WTC11 (cell line): Measurements from ENCODE around the gene PPP1R12B. TPM values are rescaled to one million over a fixed set of nuclear protein-coding genes. Genes with fewer than 3 reads are reported as not detected.

Source experiments
- ATAC-seq: fragments of 200-7000 bp; cut with Tn5 transposase; 2 replicates; pipeline ENCODE4 v1.10.0; 2021; ENCODE audit warnings: mild to moderate bottlenecking, moderate library complexity
- CTCF ChIA-PET: fragments of 300-600 bp; sonication (Branson Sonifier 250); formaldehyde crosslinking; loops from one replicate; lab custom pipeline; 2021; ENCODE audit warnings: antibody characterized with exemption; lab: Charles Lee
- POLR2A ChIA-PET: fragments of 350-600 bp; sonication (Branson Sonifier 250); formaldehyde crosslinking; loops from one replicate; lab custom pipeline; 2021; ENCODE audit warnings: antibody characterized with exemption; lab: Charles Lee
- DNase-seq: peaks from one replicate; pipeline ENCODE4 v3.0.0; 2021; ENCODE audit warnings: low spot score
- H3K27ac Mint-ChIP-seq: 2 replicates; pipeline ENCODE4 v1.8.0; 2021; ENCODE audit warnings: mixed read lengths
- H3K27me3 Mint-ChIP-seq: 2 replicates; pipeline ENCODE4 v1.8.0; 2021; ENCODE audit warnings: low read depth, mild to moderate bottlenecking, moderate library complexity, mixed read lengths
- H3K36me3 Mint-ChIP-seq: 2 replicates; pipeline ENCODE4 v1.8.0; 2021; ENCODE audit warnings: mixed read lengths
- H3K4me1 Mint-ChIP-seq: 2 replicates; pipeline ENCODE4 v1.8.0; 2022; ENCODE audit warnings: mixed read lengths
- H3K4me3 Mint-ChIP-seq: 2 replicates; pipeline ENCODE4 v1.8.0; 2021; ENCODE audit warnings: mild to moderate bottlenecking, moderate library complexity, mixed read lengths
- H3K9me3 Mint-ChIP-seq: 2 replicates; pipeline ENCODE4 v1.8.0; 2021; ENCODE audit warnings: mixed read lengths
- ATF1 ChIP-seq: sonication (generic); formaldehyde crosslinking; IDR thresholded peaks from 2 replicates; pipeline ENCODE4 v1.8.1; 2023; ENCODE audit warnings: mild to moderate bottlenecking, moderate library complexity, missing genetic modification reagents
- ATF6 ChIP-seq: sonication (generic); formaldehyde crosslinking; IDR thresholded peaks from 2 replicates; pipeline ENCODE4 v1.8.1; 2023; ENCODE audit warnings: mild to moderate bottlenecking, missing genetic modification reagents
- CREM ChIP-seq: sonication (generic); formaldehyde crosslinking; IDR thresholded peaks from 2 replicates; pipeline ENCODE4 v1.8.1; 2022; ENCODE audit warnings: mild to moderate bottlenecking, missing genetic modification reagents, moderate library complexity
- FOXP1 ChIP-seq: sonication (generic); formaldehyde crosslinking; IDR thresholded peaks from 2 replicates; pipeline ENCODE4 v1.8.0; 2022; ENCODE audit warnings: missing genetic modification reagents, mild to moderate bottlenecking, moderate library complexity, borderline replicate concordance
- HMGA2 ChIP-seq: fragments of 250-450 bp; sonication (Bioruptor Pico); IDR thresholded peaks from 2 replicates; pipeline ENCODE4 v1.4.0; 2021; ENCODE audit warnings: mild to moderate bottlenecking, moderate library complexity
- IRF1 ChIP-seq: sonication (generic); formaldehyde crosslinking; IDR thresholded peaks from 2 replicates; pipeline ENCODE4 v1.8.0; 2023; ENCODE audit warnings: missing genetic modification reagents
- KAT7 ChIP-seq: sonication (generic); formaldehyde crosslinking; IDR thresholded peaks from 2 replicates; pipeline ENCODE4 v1.8.1; 2023; ENCODE audit warnings: missing genetic modification reagents, mild to moderate bottlenecking, borderline replicate concordance
- PRRX2 ChIP-seq: fragments of 250-450 bp; sonication (Bioruptor Pico); IDR thresholded peaks from 2 replicates; pipeline ENCODE4 v1.8.0; 2021; ENCODE audit warnings: mild to moderate bottlenecking
- TCF7 ChIP-seq: sonication (generic); formaldehyde crosslinking; IDR thresholded peaks from 2 replicates; pipeline ENCODE4 v1.8.0; 2022; ENCODE audit warnings: mild to moderate bottlenecking, low read depth, missing genetic modification reagents, moderate library complexity
- ZBTB21 ChIP-seq: sonication (generic); formaldehyde crosslinking; IDR thresholded peaks from 2 replicates; pipeline ENCODE4 v1.8.1; 2023; ENCODE audit warnings: mild to moderate bottlenecking, missing genetic modification reagents, borderline replicate concordance
- ZNF121 ChIP-seq: sonication (generic); formaldehyde crosslinking; IDR thresholded peaks from 2 replicates; pipeline ENCODE4 v1.8.0; 2023; ENCODE audit warnings: missing genetic modification reagents
- ZNF396 ChIP-seq: fragments of 250-450 bp; sonication (Bioruptor Pico); IDR thresholded peaks from 2 replicates; pipeline ENCODE4 v1.8.0; 2021; ENCODE audit warnings: mild to moderate bottlenecking, moderate library complexity, borderline replicate concordance
- ZNF416 ChIP-seq: fragments of 250-450 bp; sonication (Bioruptor Pico); IDR thresholded peaks from 2 replicates; pipeline ENCODE4 v1.9.0; 2021; ENCODE audit warnings: mild to moderate bottlenecking, inconsistent platforms
- total RNA-seq: library from RNA; stranded (reverse); gene quantifications from 3 replicates; pipeline ENCODE4 v1.2.3, GENCODE V29; 2021
- TF ChIP-seq, protein P1 (sequence below): fragments of 250-450 bp; sonication (Bioruptor Pico); conservative IDR thresholded peaks from 2 replicates; pipeline ENCODE4 v1.9.0; 2021; ENCODE audit warnings: mild to moderate bottlenecking
- TF ChIP-seq, protein P2 (sequence below): fragments of 250-450 bp; sonication (Bioruptor Pico); IDR thresholded peaks from 2 replicates; pipeline ENCODE4 v1.9.0; 2021; ENCODE audit warnings: mild to moderate bottlenecking, borderline replicate concordance
- TF ChIP-seq, protein P3 (sequence below): sonication (generic); formaldehyde crosslinking; IDR thresholded peaks from 2 replicates; pipeline ENCODE4 v1.8.1; 2023; ENCODE audit warnings: mild to moderate bottlenecking, missing genetic modification reagents, moderate library complexity
- TF ChIP-seq, protein P4 (sequence below): sonication (generic); formaldehyde crosslinking; IDR thresholded peaks from 2 replicates; pipeline ENCODE4 v1.8.0; 2023; ENCODE audit warnings: mild to moderate bottlenecking, missing genetic modification reagents

Gene PPP1R12B
- total RNA-seq, 1 experiment from 2014 or later: 19.2 TPM

DNA sequence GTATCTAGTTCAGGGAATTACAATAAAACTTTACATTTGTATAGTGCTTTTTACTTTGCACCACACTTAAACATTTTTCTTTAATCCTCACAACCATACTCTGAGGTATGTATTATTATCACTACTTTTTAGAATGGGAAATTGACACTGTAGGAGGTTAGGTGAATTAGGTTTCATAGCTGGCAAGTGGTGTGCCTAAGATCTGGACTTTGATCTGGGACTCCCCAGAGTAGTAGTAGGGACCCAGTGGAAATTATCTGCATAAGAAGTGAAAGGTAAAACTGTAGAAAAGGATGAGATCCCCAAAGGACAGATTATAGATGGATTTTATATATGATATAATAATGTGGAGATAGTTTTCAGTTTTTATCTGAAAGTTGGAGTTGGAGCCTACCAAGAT lies 85.6 kb downstream of the PPP1R12B start:
- H3K4me1 Mint-ChIP-seq: no peaks in the 10 kb centered on the region
- H3K4me3 Mint-ChIP-seq: no peak overlapping the region
- CTCF ChIA-PET: no interaction called here
- no peak overlapping the region for H3K27ac Mint-ChIP-seq
- peaks cover 14% of the 10 kb centered on the region for H3K36me3 Mint-ChIP-seq
- H3K9me3 Mint-ChIP-seq: no peaks in the 10 kb centered on the region
- no peak for ATAC-seq
- H3K27me3 Mint-ChIP-seq: no peaks in the 10 kb centered on the region
- TF ChIP-seq ATF1 (CRISPR knock-in tag) (no peak), ZNF416 (CRISPR knock-in tag) (no peak), IRF1 (CRISPR knock-in tag) (no peak), ZBTB21 (CRISPR knock-in tag) (no peak), KAT7 (no peak), ZNF121 (no peak), ATF6 (CRISPR knock-in tag) (no peak), ZNF396 (no peak), PRRX2 (no peak), FOXP1 (CRISPR knock-in tag) (no peak), TCF7 (no peak)
- TF ChIP-seq, protein P1, sequence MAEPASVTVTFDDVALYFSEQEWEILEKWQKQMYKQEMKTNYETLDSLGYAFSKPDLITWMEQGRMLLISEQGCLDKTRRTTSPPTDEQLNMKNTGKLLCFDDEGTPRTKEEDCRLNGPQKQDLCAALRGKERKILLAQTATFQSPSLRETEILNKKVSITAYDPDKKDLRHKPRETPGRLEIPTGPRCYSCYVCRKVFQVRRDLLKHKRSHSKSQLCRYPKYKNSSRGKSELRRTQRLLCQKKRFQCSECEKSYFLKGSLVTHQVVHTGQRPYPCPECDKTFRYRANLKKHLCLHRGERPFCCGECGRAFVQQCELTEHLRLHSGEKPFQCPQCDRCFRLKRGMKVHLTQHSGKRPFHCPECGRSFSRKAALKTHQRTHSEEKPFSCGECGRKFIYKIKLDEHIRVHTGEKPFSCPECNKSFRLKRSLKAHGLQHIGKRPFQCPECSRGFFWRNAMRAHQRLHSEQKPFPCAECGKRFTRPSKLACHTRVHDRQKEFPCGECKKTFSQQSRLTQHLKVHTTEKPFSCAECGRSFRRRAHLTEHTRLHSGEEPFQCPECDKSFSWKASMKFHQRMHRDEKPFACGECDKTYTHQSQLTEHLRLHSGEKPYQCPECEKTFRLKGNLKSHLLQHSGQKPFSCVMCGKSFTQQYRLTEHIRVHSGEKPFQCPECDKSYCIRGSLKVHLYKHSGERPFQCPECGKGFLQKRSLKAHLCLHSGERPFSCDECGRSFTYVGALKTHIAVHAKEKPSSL (CRISPR knock-in tag): no peak
- TF ChIP-seq, protein P2, sequence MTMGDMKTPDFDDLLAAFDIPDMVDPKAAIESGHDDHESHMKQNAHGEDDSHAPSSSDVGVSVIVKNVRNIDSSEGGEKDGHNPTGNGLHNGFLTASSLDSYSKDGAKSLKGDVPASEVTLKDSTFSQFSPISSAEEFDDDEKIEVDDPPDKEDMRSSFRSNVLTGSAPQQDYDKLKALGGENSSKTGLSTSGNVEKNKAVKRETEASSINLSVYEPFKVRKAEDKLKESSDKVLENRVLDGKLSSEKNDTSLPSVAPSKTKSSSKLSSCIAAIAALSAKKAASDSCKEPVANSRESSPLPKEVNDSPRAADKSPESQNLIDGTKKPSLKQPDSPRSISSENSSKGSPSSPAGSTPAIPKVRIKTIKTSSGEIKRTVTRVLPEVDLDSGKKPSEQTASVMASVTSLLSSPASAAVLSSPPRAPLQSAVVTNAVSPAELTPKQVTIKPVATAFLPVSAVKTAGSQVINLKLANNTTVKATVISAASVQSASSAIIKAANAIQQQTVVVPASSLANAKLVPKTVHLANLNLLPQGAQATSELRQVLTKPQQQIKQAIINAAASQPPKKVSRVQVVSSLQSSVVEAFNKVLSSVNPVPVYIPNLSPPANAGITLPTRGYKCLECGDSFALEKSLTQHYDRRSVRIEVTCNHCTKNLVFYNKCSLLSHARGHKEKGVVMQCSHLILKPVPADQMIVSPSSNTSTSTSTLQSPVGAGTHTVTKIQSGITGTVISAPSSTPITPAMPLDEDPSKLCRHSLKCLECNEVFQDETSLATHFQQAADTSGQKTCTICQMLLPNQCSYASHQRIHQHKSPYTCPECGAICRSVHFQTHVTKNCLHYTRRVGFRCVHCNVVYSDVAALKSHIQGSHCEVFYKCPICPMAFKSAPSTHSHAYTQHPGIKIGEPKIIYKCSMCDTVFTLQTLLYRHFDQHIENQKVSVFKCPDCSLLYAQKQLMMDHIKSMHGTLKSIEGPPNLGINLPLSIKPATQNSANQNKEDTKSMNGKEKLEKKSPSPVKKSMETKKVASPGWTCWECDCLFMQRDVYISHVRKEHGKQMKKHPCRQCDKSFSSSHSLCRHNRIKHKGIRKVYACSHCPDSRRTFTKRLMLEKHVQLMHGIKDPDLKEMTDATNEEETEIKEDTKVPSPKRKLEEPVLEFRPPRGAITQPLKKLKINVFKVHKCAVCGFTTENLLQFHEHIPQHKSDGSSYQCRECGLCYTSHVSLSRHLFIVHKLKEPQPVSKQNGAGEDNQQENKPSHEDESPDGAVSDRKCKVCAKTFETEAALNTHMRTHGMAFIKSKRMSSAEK (CRISPR knock-in tag): no peak
- TF ChIP-seq, protein P3, sequence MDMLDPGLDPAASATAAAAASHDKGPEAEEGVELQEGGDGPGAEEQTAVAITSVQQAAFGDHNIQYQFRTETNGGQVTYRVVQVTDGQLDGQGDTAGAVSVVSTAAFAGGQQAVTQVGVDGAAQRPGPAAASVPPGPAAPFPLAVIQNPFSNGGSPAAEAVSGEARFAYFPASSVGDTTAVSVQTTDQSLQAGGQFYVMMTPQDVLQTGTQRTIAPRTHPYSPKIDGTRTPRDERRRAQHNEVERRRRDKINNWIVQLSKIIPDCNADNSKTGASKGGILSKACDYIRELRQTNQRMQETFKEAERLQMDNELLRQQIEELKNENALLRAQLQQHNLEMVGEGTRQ (CRISPR knock-in tag): no peak
- TF ChIP-seq, all 79 proteins: peak for 0
- POLR2A ChIA-PET: no interaction called here
- DNase-seq: no peak

DNA sequence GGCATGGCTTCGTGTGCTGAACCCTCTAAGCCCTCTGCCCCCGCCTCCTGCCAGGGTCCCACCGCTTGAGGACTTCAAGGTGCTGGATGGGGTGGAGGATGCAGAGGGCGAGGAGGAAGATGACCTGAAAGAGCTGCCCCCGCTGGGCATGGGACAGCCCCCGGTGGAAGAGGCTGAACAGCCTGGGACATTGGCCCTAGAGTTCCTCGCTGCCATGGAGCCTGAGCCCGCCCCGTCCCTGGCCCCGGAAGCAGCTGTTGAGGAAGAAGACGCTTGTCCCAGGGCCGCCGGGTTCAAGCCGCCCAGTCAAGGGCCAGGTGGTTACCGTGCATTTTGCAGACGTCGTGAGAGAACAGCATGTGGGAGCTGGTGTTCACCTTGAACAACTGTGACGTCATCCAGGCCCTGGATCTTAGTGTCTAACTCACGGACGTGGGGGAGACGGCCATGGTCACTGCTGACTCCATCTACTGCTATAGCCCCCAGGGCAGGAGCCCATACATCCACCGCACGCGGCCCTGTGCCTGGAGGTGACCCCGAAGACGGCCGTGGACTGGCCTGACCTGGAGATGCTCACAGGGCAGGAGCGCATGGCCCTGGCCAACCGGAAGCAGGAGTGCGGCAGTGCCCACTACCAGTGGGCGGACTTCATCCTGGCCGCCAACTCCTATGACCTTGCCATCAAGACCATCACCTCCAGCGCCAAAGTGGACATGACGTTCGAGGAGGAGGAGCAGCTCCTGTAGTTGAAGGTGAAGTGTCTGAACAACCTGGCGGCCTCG lies 90.1 kb downstream of the PPP1R12B start:
- Mint-ChIP-seq H3K27me3 (no peaks in the 10 kb centered on the region), H3K9me3 (no peaks in the 10 kb centered on the region), H3K4me1 (no peaks in the 10 kb centered on the region), H3K36me3 (peaks cover 9% of the 10 kb centered on the region; the same call in 1 of the 2 replicates), H3K27ac (no peak overlapping the region), H3K4me3 (no peak overlapping the region)
- ChIA-PET POLR2A (no interaction called here), CTCF (no interaction called here)
- ATAC-seq (no peak), DNase-seq (no peak)
- TF ChIP-seq CREM (no peak), HMGA2 (no peak)
- TF ChIP-seq, protein P4, sequence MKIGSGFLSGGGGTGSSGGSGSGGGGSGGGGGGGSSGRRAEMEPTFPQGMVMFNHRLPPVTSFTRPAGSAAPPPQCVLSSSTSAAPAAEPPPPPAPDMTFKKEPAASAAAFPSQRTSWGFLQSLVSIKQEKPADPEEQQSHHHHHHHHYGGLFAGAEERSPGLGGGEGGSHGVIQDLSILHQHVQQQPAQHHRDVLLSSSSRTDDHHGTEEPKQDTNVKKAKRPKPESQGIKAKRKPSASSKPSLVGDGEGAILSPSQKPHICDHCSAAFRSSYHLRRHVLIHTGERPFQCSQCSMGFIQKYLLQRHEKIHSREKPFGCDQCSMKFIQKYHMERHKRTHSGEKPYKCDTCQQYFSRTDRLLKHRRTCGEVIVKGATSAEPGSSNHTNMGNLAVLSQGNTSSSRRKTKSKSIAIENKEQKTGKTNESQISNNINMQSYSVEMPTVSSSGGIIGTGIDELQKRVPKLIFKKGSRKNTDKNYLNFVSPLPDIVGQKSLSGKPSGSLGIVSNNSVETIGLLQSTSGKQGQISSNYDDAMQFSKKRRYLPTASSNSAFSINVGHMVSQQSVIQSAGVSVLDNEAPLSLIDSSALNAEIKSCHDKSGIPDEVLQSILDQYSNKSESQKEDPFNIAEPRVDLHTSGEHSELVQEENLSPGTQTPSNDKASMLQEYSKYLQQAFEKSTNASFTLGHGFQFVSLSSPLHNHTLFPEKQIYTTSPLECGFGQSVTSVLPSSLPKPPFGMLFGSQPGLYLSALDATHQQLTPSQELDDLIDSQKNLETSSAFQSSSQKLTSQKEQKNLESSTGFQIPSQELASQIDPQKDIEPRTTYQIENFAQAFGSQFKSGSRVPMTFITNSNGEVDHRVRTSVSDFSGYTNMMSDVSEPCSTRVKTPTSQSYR (CRISPR knock-in tag): no peak
